ENCODE results near the gene CACNG4.

DNA sequence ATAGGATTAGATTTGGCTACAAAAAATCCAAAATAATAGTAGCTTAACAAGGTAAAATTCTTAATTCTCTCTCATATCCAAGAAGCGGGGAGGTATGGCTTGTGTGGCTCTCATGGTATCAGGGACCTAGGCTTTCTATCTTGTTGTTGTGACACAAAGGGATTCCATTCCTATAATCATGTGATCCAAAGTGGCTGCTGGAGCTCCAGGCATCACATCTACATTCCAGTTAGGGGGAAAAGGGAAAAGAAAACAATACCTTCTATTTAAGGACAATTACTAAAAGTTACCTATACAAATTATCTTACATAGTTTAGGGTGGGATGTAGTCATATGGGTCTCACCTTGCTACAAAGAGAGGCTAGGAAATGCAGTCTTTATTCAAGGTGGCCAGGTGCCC, 47.6 kb upstream of the CACNG4 start:
- TF ChIP-seq POLR2AphosphoS5 (IDR thresholded peaks at IDR 0.05) (no peak), RAD21 (conservative IDR thresholded peaks at IDR 0.05) (no peak), TAF1 (IDR thresholded peaks at IDR 0.05; ENCODE audit: low read depth) (no peak), REST (IDR thresholded peaks at IDR 0.05; ENCODE audit: borderline replicate concordance) (no peak), EZH2 (IDR thresholded peaks at IDR 0.05; ENCODE audit: borderline replicate concordance, insufficient read depth, low read length, poor library complexity, severe bottlenecking) (no peak), MXI1 (conservative IDR thresholded peaks at IDR 0.05; ENCODE audit: poor library complexity, severe bottlenecking) (no peak), SMC3 (conservative IDR thresholded peaks at IDR 0.05; ENCODE audit: poor library complexity) (no peak), EP300 (conservative IDR thresholded peaks at IDR 0.05; ENCODE audit: poor library complexity, severe bottlenecking) (no peak)
- TF ChIP-seq, protein P1, sequence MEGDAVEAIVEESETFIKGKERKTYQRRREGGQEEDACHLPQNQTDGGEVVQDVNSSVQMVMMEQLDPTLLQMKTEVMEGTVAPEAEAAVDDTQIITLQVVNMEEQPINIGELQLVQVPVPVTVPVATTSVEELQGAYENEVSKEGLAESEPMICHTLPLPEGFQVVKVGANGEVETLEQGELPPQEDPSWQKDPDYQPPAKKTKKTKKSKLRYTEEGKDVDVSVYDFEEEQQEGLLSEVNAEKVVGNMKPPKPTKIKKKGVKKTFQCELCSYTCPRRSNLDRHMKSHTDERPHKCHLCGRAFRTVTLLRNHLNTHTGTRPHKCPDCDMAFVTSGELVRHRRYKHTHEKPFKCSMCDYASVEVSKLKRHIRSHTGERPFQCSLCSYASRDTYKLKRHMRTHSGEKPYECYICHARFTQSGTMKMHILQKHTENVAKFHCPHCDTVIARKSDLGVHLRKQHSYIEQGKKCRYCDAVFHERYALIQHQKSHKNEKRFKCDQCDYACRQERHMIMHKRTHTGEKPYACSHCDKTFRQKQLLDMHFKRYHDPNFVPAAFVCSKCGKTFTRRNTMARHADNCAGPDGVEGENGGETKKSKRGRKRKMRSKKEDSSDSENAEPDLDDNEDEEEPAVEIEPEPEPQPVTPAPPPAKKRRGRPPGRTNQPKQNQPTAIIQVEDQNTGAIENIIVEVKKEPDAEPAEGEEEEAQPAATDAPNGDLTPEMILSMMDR (IDR thresholded peaks at IDR 0.05; ENCODE audit: poor library complexity, severe bottlenecking): no peak

Measured in neural cell (in vitro differentiated cells).